Vagina (tissue), 2 donors: Measurements from ENCODE around the gene UCK1. TPM values are rescaled to one million over a fixed set of nuclear protein-coding genes. Genes with fewer than 3 reads are reported as not detected.

Experiments
- DNase-seq, 2 donors: peaks; one replicate each; pipeline ENCODE4 v3.0.0-alpha.2; 2017; ENCODE audit errors: extremely low spot score in 2 of 2
- H3K27ac ChIP-seq: fragments of 200-600 bp; sonication (generic); one replicate; pipeline ENCODE4 v1.5.1; 2019
- H3K27me3 ChIP-seq: fragments of 200-600 bp; sonication (generic); one replicate; pipeline ENCODE4 v1.5.1; 2019
- H3K36me3 ChIP-seq, 2 donors: fragments of 200-600 bp; sonication (generic); one replicate each; pipeline ENCODE4 v1.5.1; 2017 to 2019
- H3K4me1 ChIP-seq: fragments of 200-600 bp; sonication (generic); one replicate; pipeline ENCODE4 v1.5.1; 2019
- H3K4me3 ChIP-seq, 2 donors: fragments of 200-600 bp; sonication (generic); 1 replicate in 1 of 2; 2 replicates in 1 of 2; pipeline ENCODE4 v1.5.1; 2016 to 2019
- H3K9me3 ChIP-seq: fragments of 200-600 bp; sonication (generic); one replicate; pipeline ENCODE4 v1.5.1; 2019
- CTCF ChIP-seq, 3 experiments: fragments of 450-650 bp in 2 of 3; fragments of 200-600 bp in 1 of 3; sonication (generic) in 1 of 3; IDR thresholded peaks; one replicate each; pipeline ENCODE4 v1.5.1; 2017 to 2019; ENCODE audit warnings: antibody characterized with exemption in 3 of 3, mild to moderate bottlenecking in 2 of 3, moderate library complexity in 2 of 3
- POLR2A ChIP-seq, 2 donors: fragments of 450-650 bp; IDR thresholded peaks; one replicate each; pipeline ENCODE4 v1.6.1; 2017; ENCODE audit warnings: antibody characterized with exemption in 2 of 2, mild to moderate bottlenecking in 2 of 2, moderate library complexity in 2 of 2
- POLR2AphosphoS5 ChIP-seq, 2 donors: sonication (generic); formaldehyde crosslinking; IDR thresholded peaks; one replicate each; pipeline ENCODE4 v1.9.0; 2017; ENCODE audit warnings: antibody characterized with exemption in 2 of 2, mild to moderate bottlenecking in 2 of 2, low read depth in 1 of 2; ENCODE audit not compliant: insufficient read depth in 1 of 2
- intact Hi-C: fragments of 100-400 bp; cut with DNase I; formaldehyde crosslinking; loops from one replicate; pipeline ENCODE4 v1.15.1; 2023
- total RNA-seq: library from RNA; depleted of rRNA; stranded (reverse); fragments of >200 nt; gene quantifications from one replicate; pipeline ENCODE4 v1.2.3, GENCODE V29; 2016

The UCK1 gene
- total RNA-seq, 1 donor from 2014 or later, result 37.3 TPM

GRCh38 chr9:131483319-131484050 lies 47.6 kb downstream of the UCK1 start:
- H3K27ac ChIP-seq, result no peak overlapping the region
- no peaks in the 10 kb centered on the region for H3K27me3 ChIP-seq
- DNase-seq, result no peak
- H3K4me3 ChIP-seq, result no peak overlapping the region
- TF ChIP-seq POLR2AphosphoS5 (IDR thresholded peaks at IDR 0.05; ENCODE audit: insufficient read depth in 1 of 2, low read depth in 1 of 2) (peak in 1 of 2 donors; percentile 29), CTCF (IDR thresholded peaks at IDR 0.05) (no peak)
- H3K9me3 ChIP-seq, result no peaks in the 10 kb centered on the region
- H3K4me1 ChIP-seq, result peaks cover 20% of the 10 kb centered on the region
- intact Hi-C loops, result no loop called here
- H3K36me3 ChIP-seq, result peaks cover 7 to 93% of the 10 kb centered on the region in 2 donors

- TF ChIP-seq POLR2AphosphoS5 (IDR thresholded peaks at IDR 0.05; ENCODE audit: insufficient read depth in 1 of 2, low read depth in 1 of 2) (no peak), CTCF (IDR thresholded peaks at IDR 0.05) (no peak), POLR2A (IDR thresholded peaks at IDR 0.05) (no peak)
- Histone ChIP-seq H3K9me3 (no peaks in the 10 kb centered on the region), H3K27me3 (no peaks in the 10 kb centered on the region), H3K27ac (no peak overlapping the region), H3K4me3 (no peak overlapping the region), H3K36me3 (peaks cover 7 to 93% of the 10 kb centered on the region in 2 donors), H3K4me1 (peaks cover 20% of the 10 kb centered on the region)
- no peak for DNase-seq
- intact Hi-C loops, result no loop called here
Measured at GRCh38 chr9:131482343-131483006, 48.6 kb downstream of the UCK1 start.

- H3K4me3 ChIP-seq, result no peak overlapping the region
- peaks cover 0 to 93% of the 10 kb centered on the region in 2 donors for H3K36me3 ChIP-seq
- no peak for DNase-seq
- peaks cover 20% of the 10 kb centered on the region for H3K4me1 ChIP-seq
- no peak for TF ChIP-seq POLR2A (IDR thresholded peaks at IDR 0.05)
- TF ChIP-seq CTCF (IDR thresholded peaks at IDR 0.05), result no peak
- TF ChIP-seq POLR2AphosphoS5 (IDR thresholded peaks at IDR 0.05; ENCODE audit: insufficient read depth in 1 of 2, low read depth in 1 of 2), result peak in 1 of 2 donors; percentile 28
- H3K27ac ChIP-seq, result no peak overlapping the region
- no peaks in the 10 kb centered on the region for H3K9me3 ChIP-seq
- no peaks in the 10 kb centered on the region for H3K27me3 ChIP-seq
- intact Hi-C loops, result no loop called here
Measured at GRCh38 chr9:131481441-131482342, 49.4 kb downstream of the UCK1 start.

GRCh38 chr9:131480258-131480657 lies 50.8 kb downstream of the UCK1 start:
- intact Hi-C loops, result no loop called here
- H3K9me3 ChIP-seq, result no peaks in the 10 kb centered on the region
- no peak overlapping the region for H3K4me3 ChIP-seq
- TF ChIP-seq CTCF (IDR thresholded peaks at IDR 0.05) (no peak), POLR2AphosphoS5 (IDR thresholded peaks at IDR 0.05; ENCODE audit: insufficient read depth in 1 of 2, low read depth in 1 of 2) (no peak), POLR2A (IDR thresholded peaks at IDR 0.05) (no peak)
- no peaks in the 10 kb centered on the region for H3K27me3 ChIP-seq
- H3K27ac ChIP-seq, result no peak overlapping the region
- peaks cover 15% of the 10 kb centered on the region for H3K4me1 ChIP-seq
- peaks cover 0 to 93% of the 10 kb centered on the region in 2 donors for H3K36me3 ChIP-seq
- DNase-seq, result no peak
